ENCODE results near the gene RAP1GAP2. TPM values are rescaled to one million over a fixed set of nuclear protein-coding genes. Genes with fewer than 3 reads are reported as not detected.
"Not testable (repeated sequence)": the region's sequence is repeated elsewhere in the genome, so short reads cannot be mapped to it uniquely, and the experiment has no call there.

RAP1GAP2 gene
- polyA plus RNA-seq, 1 experiment: 4.8 TPM

DNA sequence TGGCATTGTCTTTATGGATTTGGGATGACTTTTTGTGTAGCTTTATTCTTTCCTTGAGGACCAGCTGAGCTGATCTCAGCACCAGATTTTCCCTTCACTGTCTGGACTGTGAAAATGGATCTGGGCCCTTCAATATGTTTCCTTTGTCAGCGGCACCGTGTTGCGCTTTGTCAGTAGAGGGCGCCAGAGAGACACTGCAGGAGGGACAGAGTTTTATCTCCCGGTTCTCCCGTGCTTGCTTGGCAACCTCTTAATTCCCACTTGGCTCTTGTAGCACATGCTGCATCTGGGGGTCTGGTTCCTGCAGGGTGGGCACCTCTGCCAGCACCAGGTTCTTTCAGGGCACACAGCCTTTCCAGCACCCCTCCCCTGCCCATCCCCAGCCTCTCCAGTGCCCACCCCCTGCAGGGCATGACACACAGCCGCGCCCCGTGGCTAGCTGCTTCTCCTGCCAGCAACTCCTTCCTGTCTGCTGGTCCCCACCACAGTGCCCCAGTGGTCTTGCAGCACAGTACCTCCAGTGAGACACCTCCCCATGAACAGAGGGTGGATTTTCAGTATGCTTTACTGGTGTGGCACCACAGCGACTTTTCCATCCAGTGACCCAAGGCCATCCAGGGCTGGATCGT, 247.6 kb downstream of the RAP1GAP2 start:
- ChIA-PET POLR2A (no interaction called here), CTCF (interaction anchor here (0.7 kb wide), 1 partner anchor 1049 kb away, joined by 5 read pairs; no protein-coding TSS in a partner anchor)
- no peak for DNase-seq (ENCODE audit: low read depth)
- Histone ChIP-seq H3K27me3 (ENCODE audit: control insufficient read depth, insufficient read depth, low read length) (no peaks in the 10 kb centered on the region), H3K4me3 (ENCODE audit: low read depth, low read length) (no peak overlapping the region), H3K36me3 (ENCODE audit: control insufficient read depth, insufficient read depth, low read length) (no peaks in the 10 kb centered on the region)
- TF ChIP-seq, protein P1, sequence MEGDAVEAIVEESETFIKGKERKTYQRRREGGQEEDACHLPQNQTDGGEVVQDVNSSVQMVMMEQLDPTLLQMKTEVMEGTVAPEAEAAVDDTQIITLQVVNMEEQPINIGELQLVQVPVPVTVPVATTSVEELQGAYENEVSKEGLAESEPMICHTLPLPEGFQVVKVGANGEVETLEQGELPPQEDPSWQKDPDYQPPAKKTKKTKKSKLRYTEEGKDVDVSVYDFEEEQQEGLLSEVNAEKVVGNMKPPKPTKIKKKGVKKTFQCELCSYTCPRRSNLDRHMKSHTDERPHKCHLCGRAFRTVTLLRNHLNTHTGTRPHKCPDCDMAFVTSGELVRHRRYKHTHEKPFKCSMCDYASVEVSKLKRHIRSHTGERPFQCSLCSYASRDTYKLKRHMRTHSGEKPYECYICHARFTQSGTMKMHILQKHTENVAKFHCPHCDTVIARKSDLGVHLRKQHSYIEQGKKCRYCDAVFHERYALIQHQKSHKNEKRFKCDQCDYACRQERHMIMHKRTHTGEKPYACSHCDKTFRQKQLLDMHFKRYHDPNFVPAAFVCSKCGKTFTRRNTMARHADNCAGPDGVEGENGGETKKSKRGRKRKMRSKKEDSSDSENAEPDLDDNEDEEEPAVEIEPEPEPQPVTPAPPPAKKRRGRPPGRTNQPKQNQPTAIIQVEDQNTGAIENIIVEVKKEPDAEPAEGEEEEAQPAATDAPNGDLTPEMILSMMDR (IDR thresholded peaks at IDR 0.05; ENCODE audit: insufficient read depth, low read depth, low read length): no peak

DNA sequence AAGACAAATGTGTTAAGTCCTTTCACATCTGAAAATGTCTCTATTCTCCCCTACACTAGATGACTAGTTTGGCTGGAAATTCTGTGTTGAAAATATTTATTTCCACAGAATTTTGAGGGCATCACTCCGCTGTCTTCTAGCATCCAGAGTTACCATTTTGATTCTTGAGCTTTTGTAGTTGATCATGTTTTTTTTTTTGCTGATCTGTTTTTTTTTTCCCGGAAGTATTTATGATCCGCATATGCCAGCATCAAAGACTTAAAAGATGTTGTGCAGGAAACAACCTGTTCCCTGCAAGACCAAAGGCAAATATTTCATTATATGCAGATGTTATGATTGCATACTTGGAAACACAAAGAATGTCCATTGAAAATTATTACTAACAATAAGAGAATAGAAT, 250.5 kb downstream of the RAP1GAP2 start:
- Histone ChIP-seq H3K4me3 (ENCODE audit: low read depth, low read length) (no peak overlapping the region), H3K27me3 (ENCODE audit: control insufficient read depth, insufficient read depth, low read length) (no peaks in the 10 kb centered on the region), H3K36me3 (ENCODE audit: control insufficient read depth, insufficient read depth, low read length) (no peaks in the 10 kb centered on the region)
- CTCF ChIA-PET: interaction anchor here (0.9 kb wide), 1 partner anchor 601 kb away, joined by 3 read pairs; no protein-coding TSS in a partner anchor
- TF ChIP-seq, protein P1 (IDR thresholded peaks at IDR 0.05; ENCODE audit: insufficient read depth, low read depth, low read length): no peak
- POLR2A ChIA-PET: no interaction called here
- no peak for DNase-seq (ENCODE audit: low read depth)

DNA sequence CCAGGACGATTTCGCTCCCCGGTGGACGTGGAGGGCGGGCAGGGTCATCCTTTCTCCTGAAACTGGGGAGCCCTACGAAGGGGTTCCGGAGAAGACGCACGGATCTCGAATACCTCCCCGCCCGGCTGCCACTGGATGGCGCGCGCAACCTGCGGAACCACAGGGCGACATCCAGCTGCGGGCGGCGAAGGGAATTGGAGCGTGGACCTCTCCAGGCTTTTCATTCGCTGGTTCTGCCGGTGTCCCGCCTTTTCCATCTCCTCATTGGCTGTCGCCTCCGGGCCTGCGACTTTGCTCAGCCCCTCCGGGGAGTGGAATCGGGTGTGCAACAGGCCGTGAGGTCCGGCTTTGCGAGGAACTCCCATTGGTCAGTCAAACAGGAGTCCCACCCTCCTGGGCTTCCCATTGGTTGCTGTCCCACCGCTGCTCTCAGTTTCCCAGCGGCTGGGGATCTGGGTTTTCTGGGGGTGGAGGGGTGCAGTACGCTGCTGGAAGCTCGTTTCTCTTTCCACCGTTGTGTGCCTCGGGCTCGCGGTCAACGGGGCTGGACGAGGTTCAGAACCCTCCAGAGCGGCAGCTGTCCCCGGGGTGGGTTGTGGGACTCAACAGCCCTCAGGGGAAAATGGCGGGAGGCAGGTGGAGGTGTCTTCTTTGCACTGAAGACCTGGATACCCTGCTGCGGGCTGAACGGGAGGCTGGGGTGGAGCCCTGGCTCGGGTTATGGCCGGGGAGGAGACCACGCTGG, 252.7 kb downstream of the RAP1GAP2 start:
- ChIA-PET POLR2A (interaction anchor here (0.8 kb wide), 1 partner anchor 486 kb away, joined by 4 read pairs; no protein-coding TSS in a partner anchor), CTCF (interaction anchor here (0.7 to 1.8 kb wide), 17 partner anchors 8 to 839 kb away, joined by 3 to 15 read pairs (median 5); partner anchors contain the start of gene SHPK)
- H3K36me3 ChIP-seq (ENCODE audit: control insufficient read depth, insufficient read depth, low read length): no peaks in the 10 kb centered on the region

DNA sequence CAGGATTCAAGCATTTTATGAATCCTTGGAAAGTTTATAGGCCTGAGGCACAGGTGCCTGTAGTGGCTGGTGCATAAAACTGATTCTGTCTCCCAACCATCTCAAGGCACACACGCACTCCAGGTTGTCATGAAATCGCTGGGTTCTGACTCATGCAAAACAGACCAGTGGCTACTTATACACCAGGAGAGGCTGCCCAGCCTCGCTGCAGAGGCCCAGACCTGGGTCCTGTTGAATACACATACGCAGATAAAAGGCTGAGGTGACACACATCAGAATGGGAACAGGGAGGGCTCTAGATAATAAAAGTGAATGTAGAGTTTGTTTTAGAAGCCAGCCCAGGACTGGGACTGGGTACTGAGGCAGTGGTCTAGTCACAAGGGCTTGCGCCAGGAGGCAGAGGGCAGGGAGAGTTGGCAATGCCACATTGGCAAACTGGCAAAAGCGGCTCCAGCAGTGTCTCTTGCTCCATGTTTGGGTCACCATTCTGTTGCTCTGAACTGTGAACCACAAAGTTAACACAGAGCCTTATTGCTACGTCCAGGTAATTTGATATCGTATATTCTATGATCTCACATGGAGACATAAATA, 253.6 kb downstream of the RAP1GAP2 start:
- no peak for DNase-seq (ENCODE audit: low read depth)
- ChIA-PET POLR2A (no interaction called here), CTCF (interaction anchor here (1.6 to 1.8 kb wide), 2 partner anchors 9 to 598 kb away, joined by 11 to 14 read pairs; no protein-coding TSS in a partner anchor)
- no peaks in the 10 kb centered on the region for H3K27me3 ChIP-seq (ENCODE audit: control insufficient read depth, insufficient read depth, low read length)
- TF ChIP-seq, protein P1 (IDR thresholded peaks at IDR 0.05; ENCODE audit: insufficient read depth, low read depth, low read length): no peak
- H3K4me3 ChIP-seq (ENCODE audit: low read depth, low read length): peak overlapping the region; percentile 89
- H3K36me3 ChIP-seq (ENCODE audit: control insufficient read depth, insufficient read depth, low read length): no peaks in the 10 kb centered on the region

More for the DNA sequence above, 252.7 kb downstream of the RAP1GAP2 start:
- H3K4me3 ChIP-seq (ENCODE audit: low read depth, low read length): peak overlapping the region; percentile 89
- H3K27me3 ChIP-seq (ENCODE audit: control insufficient read depth, insufficient read depth, low read length): no peaks in the 10 kb centered on the region
- TF ChIP-seq, protein P1 (IDR thresholded peaks at IDR 0.05; ENCODE audit: insufficient read depth, low read depth, low read length): peak; percentile 84
- DNase-seq (ENCODE audit: low read depth): peak; percentile 96

DNA sequence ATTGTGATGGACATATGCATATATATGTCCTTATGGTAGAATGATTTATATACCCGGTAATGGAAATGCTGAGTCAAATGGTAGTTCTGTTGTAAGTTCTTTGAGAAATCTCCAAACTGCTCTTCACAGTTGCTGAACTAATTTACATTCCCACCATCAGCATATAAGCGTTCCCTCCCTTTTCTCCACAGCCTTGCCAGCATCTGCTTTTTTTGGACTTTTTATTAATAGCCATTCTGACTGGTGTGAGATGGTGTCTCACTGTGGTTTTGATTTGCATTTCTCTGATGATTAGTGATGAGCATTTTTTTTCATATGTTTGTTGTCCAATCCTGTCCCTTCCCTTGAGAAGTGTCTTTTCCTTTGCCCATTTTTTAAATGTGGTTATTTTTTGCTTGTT, 258.6 kb downstream of the RAP1GAP2 start:
- DNase-seq (ENCODE audit: low read depth); H3K27me3 ChIP-seq (ENCODE audit: control insufficient read depth, insufficient read depth, low read length); CTCF ChIA-PET; H3K4me3 ChIP-seq (ENCODE audit: low read depth, low read length); H3K36me3 ChIP-seq (ENCODE audit: control insufficient read depth, insufficient read depth, low read length); POLR2A ChIA-PET: not testable (repeated sequence)

DNA sequence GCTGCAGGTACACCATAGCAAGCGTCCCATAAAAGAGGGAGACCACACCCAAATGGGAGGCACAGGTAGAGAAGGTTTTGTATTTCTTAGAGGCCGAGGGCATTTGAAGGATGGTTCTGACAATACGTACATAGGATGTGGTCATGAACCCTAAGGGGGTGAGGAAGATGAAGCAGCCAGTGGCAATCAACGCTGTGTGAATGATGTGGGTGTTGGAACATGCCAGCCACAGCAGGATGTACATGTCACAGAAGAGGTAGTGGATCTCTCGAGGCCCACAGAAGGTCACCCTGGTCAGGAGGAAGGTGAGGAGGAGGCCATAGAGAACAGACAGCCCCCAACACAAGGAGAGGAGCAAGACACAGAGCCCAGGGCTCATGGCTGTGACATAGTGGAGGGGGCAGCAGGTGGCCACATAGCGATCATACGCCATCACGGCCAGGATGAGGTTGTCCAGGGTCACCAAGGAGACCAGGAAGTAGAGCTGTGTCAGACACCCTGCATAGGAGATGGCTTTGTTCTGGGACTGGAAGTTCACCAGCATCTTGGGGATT, 266.7 kb downstream of the RAP1GAP2 start:
- CTCF ChIA-PET; H3K27me3 ChIP-seq (ENCODE audit: control insufficient read depth, insufficient read depth, low read length); H3K4me3 ChIP-seq (ENCODE audit: low read depth, low read length); H3K36me3 ChIP-seq (ENCODE audit: control insufficient read depth, insufficient read depth, low read length); POLR2A ChIA-PET; DNase-seq (ENCODE audit: low read depth): not testable (repeated sequence)

DNA sequence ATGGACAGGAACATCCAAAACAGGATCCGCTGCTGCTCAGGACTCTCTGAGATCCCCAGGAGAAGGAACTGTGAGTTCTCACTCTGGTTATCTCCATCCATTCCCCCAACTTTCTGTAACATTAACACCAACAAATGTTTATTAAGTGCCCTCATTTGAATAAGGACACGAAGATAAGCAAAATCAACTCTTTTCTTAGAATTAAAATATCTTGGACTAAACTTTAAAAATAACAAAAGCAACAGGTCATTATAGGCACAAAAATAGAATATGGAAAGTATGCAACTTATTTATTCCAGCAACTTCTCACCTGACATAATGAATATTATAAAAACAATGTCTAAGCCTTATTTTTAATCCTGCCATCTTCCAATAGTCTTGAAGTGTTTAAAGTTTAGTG, 267.3 kb downstream of the RAP1GAP2 start, which contains the start of gene OR1D5:
OR1D5 (minus strand) TSS at position 101 of the 400 bp plus-strand sequence; CDS start at position 101, 0 bp downstream.
- POLR2A ChIA-PET; H3K4me3 ChIP-seq (ENCODE audit: low read depth, low read length); H3K36me3 ChIP-seq (ENCODE audit: control insufficient read depth, insufficient read depth, low read length); DNase-seq (ENCODE audit: low read depth); H3K27me3 ChIP-seq (ENCODE audit: control insufficient read depth, insufficient read depth, low read length); CTCF ChIA-PET: not testable (repeated sequence)

DNA sequence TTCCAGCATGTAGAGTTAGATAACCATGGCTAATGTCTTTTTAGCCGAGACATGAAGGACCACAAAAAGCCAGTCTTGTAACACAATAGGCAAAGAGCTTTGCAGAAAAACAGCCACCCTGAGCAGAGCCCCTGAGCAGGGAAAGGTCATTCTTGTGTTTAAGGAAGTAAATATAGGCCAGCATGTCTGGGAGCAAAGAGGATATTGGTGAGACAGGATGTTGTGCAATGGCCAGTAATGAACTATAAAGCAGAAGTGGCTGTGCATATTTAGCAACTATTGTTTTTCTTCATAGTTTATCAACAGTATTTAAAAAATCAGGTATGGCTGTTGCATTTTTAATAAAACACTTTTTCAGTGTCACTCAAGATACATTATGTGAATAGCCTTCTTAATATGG, 269.0 kb downstream of the RAP1GAP2 start:
- POLR2A ChIA-PET; H3K27me3 ChIP-seq (ENCODE audit: control insufficient read depth, insufficient read depth, low read length); H3K4me3 ChIP-seq (ENCODE audit: low read depth, low read length); DNase-seq (ENCODE audit: low read depth); CTCF ChIA-PET; H3K36me3 ChIP-seq (ENCODE audit: control insufficient read depth, insufficient read depth, low read length): not testable (repeated sequence)
